GM19025 (cell line): ENCODE measurements around the gene PLCD3.

Source experiments
- ATAC-seq: cut with Tn5 transposase; IDR thresholded peaks from one replicate; pipeline ENCODE4 v1.9.1; 2021; ENCODE audit warnings: mild to moderate bottlenecking, low read depth, moderate library complexity; ENCODE audit not compliant: unreplicated experiment

The PLCD3 gene, protein sequence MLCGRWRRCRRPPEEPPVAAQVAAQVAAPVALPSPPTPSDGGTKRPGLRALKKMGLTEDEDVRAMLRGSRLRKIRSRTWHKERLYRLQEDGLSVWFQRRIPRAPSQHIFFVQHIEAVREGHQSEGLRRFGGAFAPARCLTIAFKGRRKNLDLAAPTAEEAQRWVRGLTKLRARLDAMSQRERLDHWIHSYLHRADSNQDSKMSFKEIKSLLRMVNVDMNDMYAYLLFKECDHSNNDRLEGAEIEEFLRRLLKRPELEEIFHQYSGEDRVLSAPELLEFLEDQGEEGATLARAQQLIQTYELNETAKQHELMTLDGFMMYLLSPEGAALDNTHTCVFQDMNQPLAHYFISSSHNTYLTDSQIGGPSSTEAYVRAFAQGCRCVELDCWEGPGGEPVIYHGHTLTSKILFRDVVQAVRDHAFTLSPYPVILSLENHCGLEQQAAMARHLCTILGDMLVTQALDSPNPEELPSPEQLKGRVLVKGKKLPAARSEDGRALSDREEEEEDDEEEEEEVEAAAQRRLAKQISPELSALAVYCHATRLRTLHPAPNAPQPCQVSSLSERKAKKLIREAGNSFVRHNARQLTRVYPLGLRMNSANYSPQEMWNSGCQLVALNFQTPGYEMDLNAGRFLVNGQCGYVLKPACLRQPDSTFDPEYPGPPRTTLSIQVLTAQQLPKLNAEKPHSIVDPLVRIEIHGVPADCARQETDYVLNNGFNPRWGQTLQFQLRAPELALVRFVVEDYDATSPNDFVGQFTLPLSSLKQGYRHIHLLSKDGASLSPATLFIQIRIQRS

DNA sequence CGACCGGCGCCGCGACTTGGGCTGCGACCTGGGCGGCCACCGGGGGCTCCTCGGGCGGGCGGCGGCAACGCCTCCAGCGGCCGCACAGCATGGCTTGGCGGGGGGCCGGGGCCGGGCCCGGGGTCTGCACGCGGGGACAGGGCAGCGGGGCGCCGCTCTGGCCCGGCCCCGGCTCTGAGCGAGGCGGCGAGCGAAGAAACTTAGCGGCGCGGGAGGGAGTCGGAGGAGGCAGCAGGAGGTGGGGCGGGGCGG lies at the start of gene PLCD3:
PLCD3 (minus strand) TSS at position 196 of the 252 bp plus-strand sequence; CDS start at position 91, 105 bp downstream.
- ATAC-seq: no peak

DNA sequence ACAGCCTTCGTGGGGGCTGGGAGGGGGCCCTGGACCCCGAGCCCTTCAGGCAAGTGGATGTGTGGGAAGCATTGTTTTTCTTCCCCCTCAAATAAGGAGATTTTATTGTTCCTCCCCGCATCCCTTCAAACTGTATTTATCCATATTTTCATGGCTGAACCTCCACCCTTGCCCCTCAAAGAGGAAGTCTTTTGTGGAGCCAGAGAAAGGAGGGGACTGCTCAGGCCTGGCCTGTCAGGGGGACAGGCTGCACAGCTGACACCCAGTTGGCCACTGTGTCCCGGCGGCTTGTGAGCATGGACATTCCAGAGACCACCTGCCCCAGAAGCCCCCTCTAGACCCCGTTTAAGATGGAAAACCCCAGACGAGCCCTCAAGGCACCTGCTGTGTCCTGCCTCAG lies 45.2 kb upstream of the PLCD3 start:
- no peak for ATAC-seq

DNA sequence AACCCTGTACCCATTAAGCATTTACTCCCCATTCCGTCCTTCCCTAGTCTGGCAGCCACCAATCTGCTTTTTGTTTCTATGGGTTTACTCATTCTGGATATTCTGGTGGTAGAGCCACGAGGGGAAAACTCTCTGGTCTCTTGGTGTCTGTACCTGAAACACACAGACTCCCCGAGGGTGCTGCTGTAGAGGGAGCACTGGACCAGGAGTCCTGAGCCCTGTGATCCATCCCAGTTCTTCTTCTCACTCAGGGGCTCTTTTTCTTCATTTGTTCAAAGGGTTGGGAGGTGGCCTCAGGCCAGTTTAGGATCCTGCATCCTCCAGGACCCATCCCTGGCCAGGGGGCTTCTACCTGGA lies 43.4 kb upstream of the PLCD3 start:
- ATAC-seq: no peak

DNA sequence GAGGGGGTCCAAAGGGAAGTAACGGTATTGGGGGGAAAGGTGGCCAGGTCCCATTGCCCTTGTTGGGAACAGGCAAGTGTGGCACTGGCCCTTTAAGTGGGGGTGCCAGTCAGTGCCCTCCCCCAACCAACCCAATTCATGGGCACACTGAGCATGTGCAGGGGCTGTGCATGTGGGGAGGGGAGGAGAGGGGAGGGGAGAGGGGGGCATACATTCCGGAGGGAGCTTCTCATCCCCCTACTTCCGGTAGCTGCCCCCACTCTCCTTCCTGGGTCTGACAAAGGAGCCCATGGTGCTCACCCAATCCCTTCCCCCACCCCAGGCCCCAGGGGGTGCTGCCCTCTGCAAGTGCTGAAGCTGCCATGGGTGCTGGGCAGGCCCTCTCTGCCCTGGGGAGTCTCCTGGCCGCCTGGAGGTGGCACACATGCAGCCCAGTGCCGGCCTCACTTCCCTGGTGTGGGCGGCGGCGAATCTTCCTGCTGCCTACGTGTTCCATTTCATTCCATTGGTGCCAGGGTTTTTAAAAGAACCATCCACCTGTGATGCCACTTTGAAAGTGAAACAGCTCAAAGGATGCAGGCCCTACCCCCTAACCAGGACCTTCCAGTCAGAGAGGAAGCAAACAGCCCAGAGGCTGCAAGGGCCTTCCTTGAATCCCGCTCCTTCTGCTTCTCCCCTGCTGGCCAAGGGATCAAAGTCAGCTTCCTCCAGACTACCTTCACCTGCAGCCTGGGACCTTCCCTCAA lies 40.4 kb upstream of the PLCD3 start:
- ATAC-seq: no peak

DNA sequence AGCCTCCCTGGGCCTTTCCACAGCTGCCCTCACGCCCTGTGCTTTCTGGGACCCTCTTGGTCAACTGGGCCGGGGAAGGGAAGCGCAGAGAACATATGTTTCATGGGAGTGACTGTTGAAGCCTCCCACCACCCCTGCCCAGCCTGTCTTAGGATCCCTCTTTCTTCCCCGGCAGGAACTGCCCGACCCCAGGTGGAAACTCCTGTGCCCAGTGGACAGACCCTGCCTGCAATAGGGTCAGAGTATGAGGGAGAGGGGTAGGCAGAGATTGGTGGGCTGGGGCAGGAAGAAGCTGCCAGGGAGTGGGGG lies 39.9 kb upstream of the PLCD3 start:
- no peak for ATAC-seq

DNA sequence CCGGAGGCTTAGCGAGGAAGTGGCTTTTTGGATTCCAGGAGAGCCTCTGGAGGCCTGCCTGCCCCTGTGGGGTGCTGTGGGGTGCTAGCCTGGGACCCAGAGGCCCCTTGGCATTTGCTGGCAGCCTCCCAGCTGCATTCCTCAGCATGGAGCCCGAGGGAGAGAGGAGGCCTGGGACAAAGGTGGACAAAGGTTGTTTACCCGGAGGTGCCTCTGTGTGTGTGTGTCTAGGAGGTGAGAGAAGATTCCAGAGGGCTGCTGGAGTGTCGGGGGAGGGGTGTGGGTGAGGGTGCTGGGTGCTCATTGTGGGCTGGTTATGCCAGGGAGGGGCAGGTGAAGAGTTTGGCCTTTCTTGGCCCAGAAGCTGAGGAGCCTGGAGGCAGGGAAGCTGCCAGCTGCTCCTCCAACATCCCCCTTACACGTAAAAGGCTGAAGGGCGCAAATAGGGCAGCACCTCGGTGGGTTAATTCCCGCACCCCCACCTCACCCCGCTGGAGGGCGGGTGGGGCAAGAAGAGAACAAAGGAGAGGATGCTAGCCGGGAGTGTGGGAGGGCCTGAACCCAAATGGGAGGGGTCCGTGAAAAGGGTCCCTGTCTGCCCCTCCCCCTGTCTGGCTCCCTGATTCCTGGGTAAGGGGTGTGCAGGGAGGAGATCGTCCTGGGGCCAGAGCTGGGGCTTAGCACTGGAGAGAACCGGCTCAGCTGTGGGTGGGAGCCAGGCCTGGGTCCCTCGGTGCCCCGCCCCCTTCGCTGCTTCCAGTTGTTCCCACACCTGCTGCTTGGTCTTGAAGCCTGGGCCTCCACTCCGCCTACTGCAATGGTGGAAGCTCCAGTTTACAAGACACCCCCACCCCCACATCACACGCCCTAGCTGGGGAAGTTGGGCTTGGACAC lies 39.3 kb upstream of the PLCD3 start:
- ATAC-seq: no peak

DNA sequence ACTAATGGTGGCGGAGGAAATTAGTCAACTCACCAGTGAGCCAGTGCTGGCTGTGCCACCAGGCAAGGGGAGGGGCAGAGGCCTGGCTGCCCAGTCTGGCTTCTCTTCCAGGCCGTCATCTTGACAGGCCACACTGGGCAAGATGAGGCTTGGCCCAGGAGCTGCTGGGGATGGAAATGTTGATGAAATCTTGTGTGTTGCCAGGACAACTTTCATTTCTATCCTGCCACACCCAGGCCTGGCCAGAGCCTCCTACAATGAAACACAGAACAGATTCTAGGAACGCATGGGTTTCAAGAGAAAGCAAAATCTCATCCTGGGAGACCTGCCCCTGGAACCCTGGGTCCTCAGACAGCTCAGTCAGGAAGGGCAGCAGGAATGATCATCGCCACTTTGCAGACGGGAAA lies 38.6 kb upstream of the PLCD3 start:
- no peak for ATAC-seq

DNA sequence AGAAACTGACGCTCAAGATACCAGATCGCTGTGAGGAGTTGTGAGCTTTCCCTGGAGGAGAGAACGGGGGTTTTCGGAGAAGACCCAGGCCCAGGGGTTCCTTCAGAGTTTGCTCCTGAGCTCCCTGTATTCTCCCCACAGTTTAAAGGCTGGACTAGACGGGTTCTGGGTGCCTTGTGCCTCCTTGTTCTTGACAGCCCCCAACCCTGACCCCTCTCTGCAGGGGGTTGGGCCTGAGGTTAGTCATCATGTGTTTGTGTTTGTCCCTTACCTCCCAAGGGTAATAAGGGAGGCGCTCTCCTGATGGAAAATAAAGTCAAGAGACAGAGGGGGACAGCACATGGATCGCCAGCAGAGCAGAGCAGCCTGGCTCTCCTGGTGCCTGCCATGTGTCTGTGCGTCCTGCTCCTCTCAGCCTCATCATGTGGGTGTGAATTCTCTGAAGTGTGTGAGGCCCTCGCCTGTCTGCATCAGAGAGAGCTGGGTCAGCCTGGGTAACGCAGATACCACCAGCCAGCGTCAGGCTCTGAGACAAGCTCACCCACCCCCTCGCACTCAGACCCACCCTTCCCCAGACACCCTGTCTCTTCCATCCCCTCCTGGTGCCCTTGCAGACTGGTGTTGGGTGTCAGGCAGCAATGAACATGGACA lies 38.1 kb upstream of the PLCD3 start:
- no peak for ATAC-seq

DNA sequence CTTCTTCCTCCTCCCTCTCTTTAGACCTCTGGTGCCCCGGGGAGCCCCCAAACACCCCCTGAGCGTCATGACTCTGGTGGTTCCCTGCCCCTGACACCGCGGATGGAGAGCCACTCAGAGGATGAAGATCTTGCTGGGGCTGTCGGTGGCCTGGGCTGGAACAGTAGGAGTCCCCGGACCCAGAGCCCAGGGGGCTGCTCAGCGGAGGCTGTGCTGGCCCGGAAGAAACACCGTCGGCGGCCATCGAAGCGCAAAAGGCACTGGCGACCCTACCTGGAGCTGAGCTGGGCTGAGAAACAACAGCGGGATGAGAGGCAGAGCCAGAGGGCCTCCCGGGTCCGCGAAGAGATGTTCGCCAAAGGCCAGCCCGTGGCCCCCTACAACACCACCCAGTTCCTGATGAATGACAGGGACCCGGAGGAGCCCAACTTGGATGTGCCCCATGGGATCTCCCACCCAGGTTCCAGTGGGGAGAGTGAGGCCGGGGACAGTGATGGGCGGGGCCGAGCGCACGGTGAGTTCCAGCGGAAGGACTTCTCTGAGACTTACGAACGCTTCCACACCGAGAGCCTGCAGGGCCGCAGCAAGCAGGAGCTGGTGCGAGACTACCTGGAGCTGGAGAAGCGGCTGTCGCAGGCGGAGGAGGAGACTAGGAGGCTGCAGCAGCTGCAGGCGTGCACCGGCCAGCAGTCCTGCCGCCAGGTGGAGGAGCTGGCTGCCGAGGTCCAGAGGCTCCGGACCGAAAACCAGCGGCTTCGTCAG lies 36.9 kb upstream of the PLCD3 start:
- no peak for ATAC-seq

DNA sequence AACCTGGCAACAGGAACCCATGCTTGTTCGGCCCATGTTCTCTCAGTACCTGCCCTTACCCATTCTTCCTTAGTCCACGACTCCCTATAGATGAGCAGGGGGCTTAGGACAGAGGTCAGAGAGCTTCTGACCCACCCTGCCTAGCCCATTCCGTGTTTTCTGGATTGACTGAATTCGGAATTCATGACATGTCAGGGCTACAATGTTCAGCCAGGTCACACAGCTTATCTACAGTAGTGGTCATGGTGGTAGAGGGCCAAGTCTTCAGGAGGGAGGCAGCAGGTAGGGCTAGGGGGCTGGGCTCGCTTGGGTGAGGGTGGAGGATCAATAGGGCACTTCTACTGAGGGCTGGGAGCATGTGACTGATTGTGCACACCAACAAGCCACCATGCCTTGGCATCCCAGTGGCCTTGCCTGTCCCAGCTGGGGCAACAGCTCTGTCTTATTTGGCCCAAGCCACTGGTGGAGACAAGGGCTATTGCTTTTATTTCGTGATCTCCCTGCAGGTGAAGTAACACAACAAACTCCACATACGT lies 32.5 kb upstream of the PLCD3 start:
- ATAC-seq: no peak

DNA sequence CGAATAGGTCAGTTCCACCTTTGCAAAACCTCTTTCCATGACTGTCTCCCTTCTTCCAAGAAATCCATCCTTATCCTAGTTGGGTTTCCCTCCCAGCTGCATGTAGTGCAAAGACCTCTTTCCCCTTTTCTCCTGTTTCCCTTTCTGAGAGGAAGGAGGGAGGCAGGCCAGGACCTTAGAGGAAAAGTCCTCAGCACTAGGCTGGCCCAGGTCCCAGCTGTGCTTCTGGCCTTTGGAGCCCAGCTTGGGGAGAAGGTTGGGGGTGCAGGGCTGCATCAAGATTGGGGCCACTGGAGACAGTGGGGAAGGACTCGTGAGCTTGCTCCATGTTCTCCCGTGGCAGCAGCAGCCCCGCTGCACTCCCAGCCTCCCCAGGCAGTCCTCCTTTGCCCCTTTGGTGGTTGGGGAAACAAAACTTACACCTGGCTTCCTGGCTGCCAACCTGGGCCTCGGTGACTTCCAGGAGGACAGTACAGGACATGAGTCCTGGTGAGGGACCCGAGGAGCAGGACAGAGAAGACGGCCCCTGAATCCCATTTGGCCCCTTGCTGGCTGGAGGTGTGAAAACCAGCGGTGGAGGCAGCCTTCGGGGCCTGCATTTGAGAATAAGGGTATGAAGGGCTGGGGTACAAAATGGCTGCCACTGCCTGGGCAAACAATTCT lies 29.8 kb upstream of the PLCD3 start:
- ATAC-seq: no peak

DNA sequence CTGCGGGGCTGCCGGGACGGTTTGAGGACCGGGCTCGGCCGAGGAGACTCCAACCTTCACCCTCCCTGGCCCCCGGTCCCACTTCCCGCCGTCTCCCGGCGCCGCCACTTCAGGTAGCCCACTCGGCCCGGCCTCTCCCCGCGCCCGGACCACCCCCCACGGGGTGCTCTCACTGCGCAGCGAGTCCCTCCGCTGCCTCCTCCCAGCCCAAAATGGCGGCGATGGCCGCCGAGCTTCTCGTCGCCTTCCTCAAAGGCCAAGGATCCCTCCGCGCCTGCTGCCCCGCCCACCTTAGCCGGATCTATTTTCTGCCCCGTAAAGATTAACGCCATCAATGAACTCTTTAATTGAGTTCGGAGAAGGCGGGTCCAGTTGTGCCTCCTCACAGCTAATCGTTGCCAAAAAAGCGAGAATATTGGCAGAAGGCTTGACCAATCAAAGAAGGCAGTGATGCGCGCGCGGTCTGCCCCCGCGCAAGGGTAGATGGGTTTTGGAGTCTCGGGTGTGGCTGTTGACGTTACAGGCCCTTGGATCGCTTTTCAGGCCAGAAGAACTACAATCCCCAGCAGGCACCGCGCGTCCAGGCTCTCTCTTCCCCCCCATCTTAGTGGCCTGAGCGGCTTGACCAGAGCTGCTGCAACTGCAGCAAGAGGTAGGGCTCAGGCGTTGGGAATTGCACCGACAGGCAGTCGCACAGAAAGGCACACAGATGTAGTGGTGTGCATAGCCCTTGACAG lies 29.1 kb upstream of the PLCD3 start, which contains the start of gene HEXIM2:
HEXIM2 (plus strand) TSS at position 588 of the 737 bp plus-strand sequence. CDS start 919 bp downstream, outside the sequence.
- peak; percentile 89 for ATAC-seq

DNA sequence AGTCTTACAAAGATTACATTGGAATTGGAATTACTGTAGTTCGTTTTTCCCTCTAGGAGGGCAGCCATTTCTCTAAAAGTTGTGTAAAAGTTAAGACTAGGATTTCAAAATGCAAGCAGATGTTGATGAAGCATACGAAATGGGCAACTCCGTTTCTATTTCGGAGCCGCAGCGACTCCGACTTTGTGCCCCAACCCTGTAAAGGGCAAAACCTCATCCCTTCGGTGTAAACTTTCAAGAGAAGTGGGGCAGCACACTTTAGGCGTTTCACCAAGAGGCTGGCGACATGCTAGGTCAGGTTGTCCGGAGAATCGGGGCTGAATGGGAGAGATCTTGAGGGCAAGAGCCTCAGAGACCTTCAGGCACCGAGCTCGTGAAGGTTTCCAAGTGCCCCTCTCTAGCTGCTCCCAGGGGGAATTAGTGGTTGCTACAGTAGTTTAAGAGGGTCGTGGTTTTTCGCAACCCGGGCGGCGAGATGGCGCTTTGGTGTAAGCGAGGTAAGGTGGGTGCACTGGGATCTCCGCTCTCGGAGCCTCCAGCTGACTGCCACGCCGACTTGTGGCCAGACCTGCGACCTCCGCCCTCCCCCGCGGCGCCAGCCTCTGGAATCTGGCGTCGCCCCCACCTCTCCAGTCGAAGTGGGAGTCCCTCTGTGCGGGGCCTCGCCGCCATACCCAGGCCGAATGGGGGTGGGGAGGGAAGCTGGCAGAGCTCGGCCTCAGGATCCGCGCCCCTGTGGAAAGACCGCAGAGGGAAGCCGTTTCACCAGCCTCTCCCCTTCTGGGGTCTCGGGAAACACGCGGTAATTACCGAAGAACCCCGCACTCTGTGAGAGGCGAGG lies 28.4 kb upstream of the PLCD3 start:
- peak; percentile 3 for ATAC-seq

DNA sequence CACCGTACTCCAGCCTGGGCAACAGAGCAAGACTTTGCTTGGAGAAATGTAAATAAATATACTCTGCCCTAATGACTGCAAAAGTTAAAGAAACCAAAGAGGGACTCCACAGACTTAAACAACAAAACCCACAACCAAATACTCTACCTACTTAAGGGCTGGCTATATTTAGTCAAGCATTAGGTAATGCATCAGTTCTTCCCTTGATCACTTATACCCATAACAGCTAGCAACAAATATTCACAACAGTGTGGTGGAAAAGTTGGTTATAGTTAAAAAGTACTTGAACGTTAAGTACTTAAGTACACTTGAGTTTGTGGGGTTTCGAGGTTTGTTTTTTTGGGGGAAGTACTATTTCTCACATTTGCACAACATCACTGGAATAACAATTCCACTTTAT lies 23.9 kb upstream of the PLCD3 start:
- ATAC-seq: no peak

DNA sequence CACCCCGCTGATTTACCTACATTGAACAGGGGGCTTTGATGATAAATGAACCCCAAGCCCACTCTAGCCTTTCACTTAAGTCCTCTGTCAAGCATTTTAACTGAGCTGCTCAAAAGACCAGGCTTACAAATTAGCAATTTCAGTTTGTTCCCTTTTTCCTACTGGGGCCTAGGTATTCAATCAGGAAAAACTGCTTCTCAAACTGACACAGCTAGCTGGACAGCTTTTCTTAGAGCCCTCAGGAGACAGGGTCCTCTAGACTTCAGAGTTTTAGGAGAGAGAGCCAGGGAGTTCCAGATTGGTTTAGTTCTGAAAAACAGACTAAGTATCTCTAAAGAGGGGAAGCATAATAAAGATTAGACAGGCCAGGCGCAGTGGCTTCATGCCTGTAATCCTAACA lies 23.2 kb upstream of the PLCD3 start:
- ATAC-seq: no peak

DNA sequence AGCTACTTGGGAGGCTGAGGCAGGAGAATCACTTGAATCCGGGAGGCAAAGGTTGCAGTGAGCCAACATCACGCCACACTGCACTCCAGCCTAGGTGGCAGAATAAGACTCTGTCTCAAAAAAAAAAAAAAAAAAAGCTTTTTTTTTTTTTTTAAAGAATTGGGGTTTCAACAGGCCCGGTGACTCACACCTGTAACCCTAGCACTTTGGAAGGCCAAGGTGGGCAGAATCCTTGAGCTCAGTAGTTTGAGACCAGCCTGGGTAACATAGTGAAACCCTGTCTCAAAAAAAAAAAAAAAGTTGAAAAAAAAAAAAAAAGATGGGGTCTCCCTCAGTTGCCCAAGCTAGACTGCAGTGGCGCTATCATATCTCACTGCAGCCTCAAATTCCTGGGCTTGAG lies 22.7 kb upstream of the PLCD3 start:
- no peak for ATAC-seq
